ENCODE measurements around the gene NEURL1.
A peak's percentile ranks its signal among the peaks of the same experiment; 100 is the strongest.
"Not testable (repeated sequence)": the region's sequence is repeated elsewhere in the genome, so short reads cannot be mapped to it uniquely, and the experiment has no call there.

NEURL1 gene

DNA sequence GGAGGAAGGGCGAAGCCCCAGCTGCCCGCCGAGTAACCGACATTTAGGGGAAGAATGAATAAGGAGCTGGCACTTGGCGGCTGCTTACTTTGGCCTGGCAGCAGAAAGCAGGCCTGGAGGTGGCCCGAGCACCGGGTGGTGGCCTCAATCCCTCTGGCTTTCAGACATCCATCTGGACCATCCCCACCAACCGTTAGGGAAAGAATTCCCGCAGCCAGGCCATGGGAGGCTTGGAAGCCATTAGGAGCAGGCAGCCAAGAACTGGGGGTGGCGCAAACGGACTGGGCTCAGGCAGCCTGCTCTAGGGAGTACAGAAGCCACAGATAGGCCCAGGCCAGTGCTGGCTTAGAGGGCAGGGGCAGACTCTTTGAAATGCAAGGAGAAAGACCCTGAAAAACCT is 132.7 kb downstream of the NEURL1 start:
- Mint-ChIP-seq H3K27me3 (no peaks in the 10 kb centered on the region), H3K4me1 (no peaks in the 10 kb centered on the region), H3K9me3 (no peaks in the 10 kb centered on the region), H3K4me3 (no peak overlapping the region), H3K36me3 (peaks cover 10% of the 10 kb centered on the region), H3K27ac (peak overlapping the region; percentile 50)
- ATAC-seq (ENCODE audit: low read depth) (no peak), DNase-seq (ENCODE audit: low spot score in 2 of 2) (no peak)

DNA sequence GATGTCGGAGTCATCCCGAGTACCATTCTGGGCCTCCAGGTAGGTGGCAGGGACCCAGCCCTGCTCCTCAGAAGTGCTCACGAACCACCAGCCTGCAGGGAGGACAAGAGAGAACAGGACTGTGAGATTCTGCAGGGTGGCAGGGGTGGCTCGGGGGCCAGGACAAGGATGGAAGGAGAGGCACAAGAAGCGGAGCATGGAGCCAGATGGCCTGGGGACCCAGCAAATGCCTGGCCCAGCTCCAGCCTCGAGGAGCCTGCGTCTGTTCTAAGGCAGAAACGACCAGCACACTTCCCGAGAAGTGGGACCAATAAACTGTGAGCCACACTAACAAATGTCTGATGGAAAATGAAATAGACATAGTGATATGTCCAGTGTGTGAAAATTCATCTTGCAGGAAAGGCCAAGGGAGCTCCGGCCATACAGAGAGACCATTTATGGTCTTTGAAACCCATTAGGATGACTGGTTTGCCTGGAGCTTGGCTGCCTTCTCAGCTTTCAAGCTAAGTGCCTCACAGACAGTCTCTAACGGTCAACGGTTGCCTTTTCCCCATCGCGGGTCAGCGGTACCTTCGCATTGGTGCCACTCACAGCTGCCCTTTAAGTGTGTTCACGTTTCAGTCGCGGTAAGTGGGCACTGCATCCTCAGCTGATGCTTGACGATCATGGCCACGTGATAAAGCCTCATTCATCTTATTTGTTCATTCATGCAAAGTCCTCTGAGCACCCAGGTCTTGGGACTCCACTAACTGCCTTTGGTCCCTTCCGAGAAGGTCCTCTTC is 133.8 kb downstream of the NEURL1 start:
- Mint-ChIP-seq H3K9me3 (no peaks in the 10 kb centered on the region), H3K4me3 (no peak overlapping the region), H3K36me3 (peaks cover 8% of the 10 kb centered on the region), H3K4me1 (no peaks in the 10 kb centered on the region), H3K27me3 (no peaks in the 10 kb centered on the region), H3K27ac (no peak overlapping the region)
- DNase-seq (ENCODE audit: low spot score in 2 of 2), result no peak
- no peak for ATAC-seq (ENCODE audit: low read depth)

DNA sequence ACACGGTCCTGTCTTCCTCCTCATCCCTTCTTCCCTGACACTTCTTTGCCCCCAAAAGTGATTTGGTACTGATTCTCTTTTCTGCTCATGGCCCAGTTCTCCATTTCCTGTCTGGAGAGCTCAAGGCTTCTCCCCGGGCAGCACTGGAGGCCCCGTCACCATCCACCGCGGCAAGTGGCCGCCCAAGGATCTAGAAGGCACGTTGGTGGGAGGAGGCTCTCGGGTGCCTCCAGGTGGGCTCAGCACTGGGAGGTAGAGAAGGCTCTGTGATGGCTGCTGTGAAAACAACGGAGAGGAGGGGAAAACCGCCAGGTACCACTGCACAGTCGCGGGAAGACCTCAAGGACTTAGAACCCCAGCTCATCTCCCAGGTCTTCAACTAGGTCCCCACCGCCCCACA is 134.4 kb downstream of the NEURL1 start:
- no peaks in the 10 kb centered on the region for H3K4me1 Mint-ChIP-seq
- no peaks in the 10 kb centered on the region for H3K9me3 Mint-ChIP-seq
- DNase-seq (ENCODE audit: low spot score in 2 of 2) (no peak), ATAC-seq (ENCODE audit: low read depth) (no peak)
- no peaks in the 10 kb centered on the region for H3K27me3 Mint-ChIP-seq
- H3K27ac Mint-ChIP-seq, result no peak overlapping the region
- H3K4me3 Mint-ChIP-seq, result no peak overlapping the region
- H3K36me3 Mint-ChIP-seq, result peaks cover 8% of the 10 kb centered on the region

DNA sequence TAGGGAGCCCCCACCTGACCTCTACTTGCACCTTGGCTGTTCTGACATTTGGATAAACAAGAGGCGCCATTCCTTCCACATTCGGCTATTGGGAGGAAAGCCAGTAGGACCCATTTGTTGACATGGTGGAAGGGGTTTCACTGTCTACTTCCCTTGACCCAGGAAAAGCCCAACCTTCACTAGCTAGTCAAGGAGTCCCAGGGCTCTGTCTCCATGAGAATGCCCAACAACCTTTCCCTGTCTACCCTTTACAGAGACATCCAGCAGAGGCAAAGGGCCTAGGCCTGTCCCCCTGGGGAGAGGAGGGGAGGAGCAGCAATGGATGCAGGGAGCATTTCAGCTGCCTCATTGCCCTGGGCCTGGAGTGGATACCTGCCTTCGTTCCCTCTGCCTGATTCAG is 136.1 kb downstream of the NEURL1 start:
- H3K27ac Mint-ChIP-seq, result no peak overlapping the region
- ATAC-seq (ENCODE audit: low read depth), result no peak
- H3K4me1 Mint-ChIP-seq, result no peaks in the 10 kb centered on the region
- no peaks in the 10 kb centered on the region for H3K9me3 Mint-ChIP-seq
- H3K4me3 Mint-ChIP-seq, result no peak overlapping the region
- no peaks in the 10 kb centered on the region for H3K27me3 Mint-ChIP-seq
- peaks cover 8% of the 10 kb centered on the region for H3K36me3 Mint-ChIP-seq
- no peak for DNase-seq (ENCODE audit: low spot score in 2 of 2)

DNA sequence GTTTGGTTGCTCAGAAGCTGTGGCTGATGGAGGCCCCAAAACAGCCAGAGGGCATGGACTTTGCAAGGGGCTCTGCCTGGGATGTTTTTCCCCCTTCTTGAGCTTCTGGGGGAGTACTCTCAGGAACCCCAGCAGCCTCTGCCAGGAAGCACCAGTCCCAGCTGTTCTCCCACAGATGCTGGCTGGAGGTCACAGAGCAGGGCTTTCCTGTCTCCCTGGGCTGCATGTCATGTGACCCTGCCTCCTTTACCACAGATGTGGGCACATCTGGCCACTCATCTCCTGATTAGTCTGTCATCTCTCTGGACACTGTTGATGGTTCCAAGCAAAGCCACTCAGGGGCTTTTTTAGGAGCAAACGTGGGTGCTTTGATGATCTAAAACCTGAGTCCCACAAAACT is 136.7 kb downstream of the NEURL1 start:
- ATAC-seq (ENCODE audit: low read depth) (no peak), DNase-seq (ENCODE audit: low spot score in 2 of 2) (no peak)
- Mint-ChIP-seq H3K9me3 (no peaks in the 10 kb centered on the region), H3K27me3 (no peaks in the 10 kb centered on the region), H3K27ac (no peak overlapping the region), H3K36me3 (peaks cover 8% of the 10 kb centered on the region), H3K4me3 (no peak overlapping the region), H3K4me1 (no peaks in the 10 kb centered on the region)

DNA sequence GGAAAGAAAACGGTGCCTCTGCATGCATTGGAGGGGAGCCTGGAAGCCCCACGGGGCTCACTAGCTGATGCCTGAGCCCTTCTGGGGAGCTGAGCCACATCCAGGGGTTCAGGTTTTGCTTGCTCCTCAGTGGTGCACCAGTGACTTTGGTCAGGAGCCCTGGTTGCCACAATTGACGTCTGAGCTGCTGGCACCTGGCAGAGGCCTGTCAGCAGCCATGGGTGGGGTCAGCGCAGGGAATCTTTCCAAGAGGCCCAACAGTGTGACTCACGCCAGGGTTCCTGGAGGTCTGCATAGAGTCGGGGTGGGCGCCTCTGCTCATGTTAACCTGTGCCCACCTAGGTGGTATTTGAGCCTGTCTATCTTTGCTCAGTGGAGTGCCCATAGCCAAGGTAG is 138.7 kb downstream of the NEURL1 start:
- Mint-ChIP-seq H3K4me3 (no peak overlapping the region), H3K36me3 (peaks cover 3% of the 10 kb centered on the region), H3K27ac (no peak overlapping the region), H3K9me3 (no peaks in the 10 kb centered on the region), H3K27me3 (no peaks in the 10 kb centered on the region), H3K4me1 (no peaks in the 10 kb centered on the region)
- ATAC-seq (ENCODE audit: low read depth) (no peak), DNase-seq (ENCODE audit: low spot score in 2 of 2) (no peak)

DNA sequence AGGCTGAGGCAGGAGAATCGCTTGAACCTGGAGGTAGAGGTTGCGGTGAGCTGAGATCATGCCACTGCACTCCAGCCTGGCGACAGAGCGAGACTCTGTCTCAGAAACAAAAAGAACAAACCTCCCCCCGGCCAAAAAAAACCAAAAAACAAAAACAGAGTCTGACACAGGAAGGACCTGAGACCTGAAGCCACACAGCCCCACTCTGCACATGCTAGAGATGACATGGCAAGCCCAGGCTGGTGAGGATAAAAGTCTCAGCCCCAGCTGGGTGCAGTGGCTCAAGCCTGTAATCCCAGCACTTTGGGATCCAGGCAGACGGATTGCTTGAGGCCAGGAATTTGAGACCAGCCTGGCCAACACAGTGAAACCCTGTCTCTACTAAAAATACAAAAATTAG is 139.4 kb downstream of the NEURL1 start:
- H3K36me3 Mint-ChIP-seq; H3K4me1 Mint-ChIP-seq; H3K27me3 Mint-ChIP-seq; DNase-seq (ENCODE audit: low spot score in 2 of 2); H3K9me3 Mint-ChIP-seq; H3K4me3 Mint-ChIP-seq; H3K27ac Mint-ChIP-seq; ATAC-seq (ENCODE audit: low read depth): not testable (repeated sequence)

DNA sequence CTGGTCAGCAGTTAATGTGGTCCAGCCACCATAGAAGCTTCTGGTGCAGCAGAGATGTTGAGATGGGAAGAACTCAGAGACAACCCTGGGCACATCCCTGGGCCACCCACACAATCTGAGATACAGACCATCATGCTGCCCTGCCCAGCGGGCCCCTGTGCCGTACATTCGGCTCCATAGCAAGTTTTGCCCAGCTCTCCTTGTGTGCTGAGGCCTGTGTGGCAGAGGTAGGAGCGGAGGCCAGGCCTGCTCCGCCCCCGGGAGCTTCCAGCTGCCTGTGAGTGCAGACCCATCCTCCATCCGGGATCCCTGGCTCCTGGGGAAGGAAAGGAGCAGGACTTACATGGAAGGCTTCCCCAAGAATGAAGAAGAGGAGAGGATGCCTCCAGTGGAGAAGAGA is 140.3 kb downstream of the NEURL1 start:
- H3K27ac Mint-ChIP-seq, result no peak overlapping the region
- DNase-seq (ENCODE audit: low spot score in 2 of 2) (no peak), ATAC-seq (ENCODE audit: low read depth) (no peak)
- no peaks in the 10 kb centered on the region for H3K36me3 Mint-ChIP-seq
- H3K4me3 Mint-ChIP-seq, result no peak overlapping the region
- no peaks in the 10 kb centered on the region for H3K27me3 Mint-ChIP-seq
- no peaks in the 10 kb centered on the region for H3K9me3 Mint-ChIP-seq
- no peaks in the 10 kb centered on the region for H3K4me1 Mint-ChIP-seq

DNA sequence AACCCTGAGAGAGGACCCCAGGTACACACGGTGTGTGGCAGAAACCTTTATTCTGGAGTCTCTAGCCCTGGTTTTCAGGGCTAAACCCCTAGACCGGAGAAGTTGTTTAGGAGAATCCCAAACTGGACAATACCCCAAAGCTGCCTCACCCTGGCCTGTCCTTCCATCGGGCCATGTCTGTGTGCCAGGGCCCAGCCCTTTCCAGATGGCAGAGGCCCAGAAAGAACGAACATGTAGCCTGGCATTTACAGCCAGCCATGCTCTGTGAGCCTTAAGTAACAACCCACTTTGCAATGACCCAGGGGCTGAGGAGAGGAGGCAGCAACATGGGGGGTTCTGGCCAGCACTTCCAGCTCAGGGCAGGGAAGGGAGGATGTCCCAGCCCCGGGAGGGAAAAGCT is 142.1 kb downstream of the NEURL1 start:
- DNase-seq (ENCODE audit: low spot score in 2 of 2) (no peak), ATAC-seq (ENCODE audit: low read depth) (no peak)
- Mint-ChIP-seq H3K4me3 (no peak overlapping the region), H3K27me3 (no peaks in the 10 kb centered on the region), H3K9me3 (no peaks in the 10 kb centered on the region), H3K4me1 (no peaks in the 10 kb centered on the region), H3K36me3 (no peaks in the 10 kb centered on the region), H3K27ac (no peak overlapping the region)

DNA sequence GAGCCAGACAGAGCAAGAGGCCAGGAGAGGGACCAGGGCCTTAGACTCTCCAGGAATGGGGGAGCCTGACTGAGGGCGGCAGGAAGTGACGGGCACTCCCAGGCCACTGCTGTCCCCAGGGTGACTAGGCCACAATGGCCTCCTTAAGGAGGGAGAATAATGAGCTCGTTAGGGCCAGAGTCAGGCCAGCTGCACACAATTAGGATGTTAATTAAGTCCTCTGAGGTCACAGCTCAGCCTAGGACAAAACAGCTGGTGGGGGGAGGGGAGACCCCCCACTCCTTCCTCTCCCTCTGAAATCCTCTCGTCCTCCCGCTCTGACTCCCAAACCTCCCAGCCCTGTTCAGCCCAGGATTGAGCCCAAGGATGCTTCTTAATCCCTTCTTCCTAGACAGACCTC is 143.0 kb downstream of the NEURL1 start:
- Mint-ChIP-seq H3K27me3 (no peaks in the 10 kb centered on the region), H3K27ac (no peak overlapping the region), H3K4me1 (no peaks in the 10 kb centered on the region), H3K4me3 (no peak overlapping the region), H3K36me3 (no peaks in the 10 kb centered on the region), H3K9me3 (no peaks in the 10 kb centered on the region)
- ATAC-seq (ENCODE audit: low read depth) (no peak), DNase-seq (ENCODE audit: low spot score in 2 of 2) (no peak)

DNA sequence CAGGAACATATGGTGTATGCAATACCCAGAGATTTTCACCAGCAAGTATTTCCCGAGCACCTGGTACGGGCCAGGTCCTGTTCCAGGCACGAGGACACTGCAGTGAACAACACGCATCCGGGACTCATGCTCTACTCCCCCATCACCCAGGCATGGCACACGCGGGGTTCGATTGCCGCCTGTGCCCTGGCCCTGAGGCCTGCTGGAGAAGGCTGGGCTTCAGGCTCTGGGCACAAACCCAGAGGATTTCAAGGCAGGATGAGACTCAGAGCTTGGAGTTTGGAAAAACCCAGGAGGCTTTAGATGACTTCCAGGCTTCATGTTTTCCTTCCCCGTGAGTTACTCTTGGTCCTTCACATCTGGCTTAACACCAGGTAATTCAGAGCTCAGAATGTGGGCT is 143.5 kb downstream of the NEURL1 start:
- no peaks in the 10 kb centered on the region for H3K36me3 Mint-ChIP-seq
- ATAC-seq (ENCODE audit: low read depth) (no peak), DNase-seq (ENCODE audit: low spot score in 2 of 2) (no peak)
- H3K4me3 Mint-ChIP-seq, result no peak overlapping the region
- no peaks in the 10 kb centered on the region for H3K27me3 Mint-ChIP-seq
- H3K9me3 Mint-ChIP-seq, result no peaks in the 10 kb centered on the region
- H3K4me1 Mint-ChIP-seq, result no peaks in the 10 kb centered on the region
- no peak overlapping the region for H3K27ac Mint-ChIP-seq

DNA sequence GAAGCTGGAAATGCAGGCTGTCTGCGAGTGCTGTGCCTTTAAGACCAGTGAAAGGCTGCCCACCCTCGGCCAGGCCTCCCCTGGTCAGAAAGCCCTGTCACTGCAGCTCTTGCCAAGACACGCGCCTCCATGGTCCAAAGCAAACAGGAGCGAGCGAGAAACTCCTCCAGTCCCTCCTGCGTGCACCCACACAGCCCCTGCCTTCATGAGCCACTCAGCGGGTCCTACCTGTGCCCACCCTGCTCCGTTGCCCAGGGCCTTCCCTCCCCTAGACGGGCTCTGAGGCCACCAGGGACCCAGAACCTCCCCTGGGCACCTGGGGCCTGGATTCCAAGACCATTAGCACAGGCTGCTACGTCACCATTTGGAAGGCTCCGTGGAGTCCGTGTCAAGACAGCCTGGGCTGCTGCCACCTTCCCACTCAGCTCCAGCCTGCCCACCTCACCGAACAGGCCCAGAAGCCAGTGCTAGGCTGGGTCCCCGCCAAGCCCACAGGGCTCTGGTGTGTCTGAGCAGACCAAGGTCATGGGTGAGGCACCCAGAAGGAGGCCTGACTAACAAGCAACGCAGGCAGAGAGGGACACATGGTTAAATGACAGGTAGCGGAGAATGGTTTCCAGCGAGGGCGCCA is 144.5 kb downstream of the NEURL1 start:
- Mint-ChIP-seq H3K27me3 (no peaks in the 10 kb centered on the region), H3K4me1 (no peaks in the 10 kb centered on the region), H3K9me3 (no peaks in the 10 kb centered on the region), H3K4me3 (no peak overlapping the region), H3K36me3 (no peaks in the 10 kb centered on the region), H3K27ac (no peak overlapping the region)
- DNase-seq (ENCODE audit: low spot score in 2 of 2) (no peak), ATAC-seq (ENCODE audit: low read depth) (no peak)

DNA sequence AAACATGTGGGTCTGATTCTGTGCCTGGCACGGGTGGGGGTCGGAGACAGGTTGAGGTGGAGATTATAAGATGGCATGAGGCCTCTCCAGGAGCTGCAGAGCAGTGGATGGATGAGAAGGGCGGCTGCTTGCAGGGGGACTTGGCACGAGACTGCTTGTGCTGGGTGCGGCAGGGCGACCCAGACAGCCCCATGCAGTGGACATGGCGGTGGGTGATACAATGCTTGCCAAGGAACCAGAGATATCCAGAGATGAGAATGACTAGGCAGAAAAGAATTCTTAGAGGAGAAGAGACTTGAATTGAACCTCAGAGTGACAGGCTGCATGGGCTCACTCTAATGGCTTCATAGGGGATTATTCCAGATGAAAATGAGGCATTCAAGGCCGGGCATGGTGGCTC is 145.4 kb downstream of the NEURL1 start:
- DNase-seq (ENCODE audit: low spot score in 2 of 2) (no peak), ATAC-seq (ENCODE audit: low read depth) (no peak)
- H3K27ac Mint-ChIP-seq, result peak overlapping the region; percentile 62
- no peaks in the 10 kb centered on the region for H3K9me3 Mint-ChIP-seq
- peaks cover 2% of the 10 kb centered on the region for H3K36me3 Mint-ChIP-seq
- no peaks in the 10 kb centered on the region for H3K27me3 Mint-ChIP-seq
- H3K4me3 Mint-ChIP-seq, result no peak overlapping the region
- H3K4me1 Mint-ChIP-seq, result no peaks in the 10 kb centered on the region

DNA sequence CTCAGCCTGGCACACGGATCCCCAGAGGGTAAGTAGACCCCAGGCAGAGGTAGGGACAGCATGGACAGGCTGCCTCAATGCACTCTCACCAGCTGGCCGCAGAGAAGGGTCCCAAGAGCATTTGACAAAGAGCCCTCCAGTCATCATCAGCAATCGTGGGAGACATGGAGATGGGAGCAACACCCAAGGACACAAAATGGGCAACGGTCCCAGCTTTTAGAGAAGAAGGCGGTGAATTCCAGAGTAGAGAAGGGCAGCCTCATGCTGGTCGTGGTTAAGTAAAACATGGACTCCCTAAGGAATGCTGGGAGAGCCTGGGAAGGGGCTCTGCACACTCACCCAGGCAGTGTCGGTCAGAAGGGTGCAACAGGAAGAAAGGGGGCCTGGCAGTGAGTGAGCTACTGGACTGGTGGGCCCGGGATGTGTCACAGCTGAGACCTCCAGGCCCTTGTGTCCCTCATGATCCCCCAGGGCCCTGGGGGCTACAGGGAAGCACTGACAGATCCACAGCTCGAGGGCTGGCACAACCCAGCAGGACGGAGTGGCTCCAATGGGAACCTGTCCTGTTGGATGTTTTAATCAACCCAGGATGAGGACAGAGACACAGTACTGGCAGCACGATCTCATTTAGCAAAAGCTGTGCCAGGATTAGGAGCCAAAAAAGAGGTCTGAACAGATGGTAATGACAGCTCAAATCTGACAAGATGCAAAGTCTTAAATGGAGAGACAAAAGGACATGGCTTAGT is 147.1 kb downstream of the NEURL1 start:
- peaks cover 2% of the 10 kb centered on the region for H3K36me3 Mint-ChIP-seq
- no peaks in the 10 kb centered on the region for H3K9me3 Mint-ChIP-seq
- no peak overlapping the region for H3K4me3 Mint-ChIP-seq
- H3K27ac Mint-ChIP-seq, result no peak overlapping the region
- DNase-seq (ENCODE audit: low spot score in 2 of 2) (no peak), ATAC-seq (ENCODE audit: low read depth) (no peak)
- H3K27me3 Mint-ChIP-seq, result no peaks in the 10 kb centered on the region
- H3K4me1 Mint-ChIP-seq, result peaks cover 3% of the 10 kb centered on the region

Data from memory B cell (primary cell).